AG08395 (cell line): ENCODE data around the gene RNF4.
"Not testable (repeated sequence)": the region's sequence is repeated elsewhere in the genome, so short reads cannot be mapped to it uniquely, and the experiment has no call there.

ENCODE experiments used
- DNase-seq: peaks from one replicate; pipeline ENCODE4 v3.0.0; 2012; ENCODE audit warnings: mixed read lengths, low spot score

Gene RNF4

DNA sequence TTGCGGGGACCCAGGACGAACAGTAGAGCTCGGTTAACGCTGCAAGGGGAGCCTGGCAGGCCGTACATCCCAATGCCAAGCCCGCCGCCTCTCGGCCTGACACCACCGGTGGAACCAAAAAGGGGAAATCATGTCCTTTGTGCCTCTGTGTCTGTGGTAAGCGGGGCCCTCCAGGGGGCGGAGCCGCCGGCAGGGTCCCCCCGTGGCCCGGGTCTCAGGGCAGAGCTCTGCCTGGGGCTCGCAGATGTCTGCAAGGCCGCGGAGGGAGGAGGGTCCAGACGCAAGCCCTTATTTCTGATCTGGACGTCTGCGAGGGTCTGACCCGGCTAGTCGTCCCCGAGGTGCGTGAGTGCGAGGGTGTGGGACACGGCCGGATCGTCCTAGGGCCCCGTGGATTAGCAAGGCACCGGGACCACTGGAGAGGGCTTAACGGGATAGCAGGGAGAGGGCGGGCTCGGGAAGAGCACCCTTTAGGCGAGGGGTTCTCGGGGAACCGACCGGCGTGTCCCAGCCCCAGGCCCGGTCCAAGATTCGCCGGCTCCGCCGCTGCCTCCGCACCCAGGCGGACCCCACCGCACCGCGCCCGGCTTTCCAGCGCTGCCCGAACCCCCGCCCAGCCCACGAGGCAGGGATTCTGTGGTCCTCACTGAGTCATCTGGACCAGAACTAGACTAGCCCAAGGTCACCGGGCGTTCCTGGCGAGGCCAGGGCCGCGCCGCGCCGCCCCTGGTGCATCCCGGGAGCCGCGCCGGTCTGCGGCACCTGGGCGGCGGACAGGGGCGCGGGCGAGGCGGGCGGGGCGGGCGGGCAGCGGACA lies 66.7 kb downstream of the RNF4 start:
- peak; percentile 58 for DNase-seq

DNA sequence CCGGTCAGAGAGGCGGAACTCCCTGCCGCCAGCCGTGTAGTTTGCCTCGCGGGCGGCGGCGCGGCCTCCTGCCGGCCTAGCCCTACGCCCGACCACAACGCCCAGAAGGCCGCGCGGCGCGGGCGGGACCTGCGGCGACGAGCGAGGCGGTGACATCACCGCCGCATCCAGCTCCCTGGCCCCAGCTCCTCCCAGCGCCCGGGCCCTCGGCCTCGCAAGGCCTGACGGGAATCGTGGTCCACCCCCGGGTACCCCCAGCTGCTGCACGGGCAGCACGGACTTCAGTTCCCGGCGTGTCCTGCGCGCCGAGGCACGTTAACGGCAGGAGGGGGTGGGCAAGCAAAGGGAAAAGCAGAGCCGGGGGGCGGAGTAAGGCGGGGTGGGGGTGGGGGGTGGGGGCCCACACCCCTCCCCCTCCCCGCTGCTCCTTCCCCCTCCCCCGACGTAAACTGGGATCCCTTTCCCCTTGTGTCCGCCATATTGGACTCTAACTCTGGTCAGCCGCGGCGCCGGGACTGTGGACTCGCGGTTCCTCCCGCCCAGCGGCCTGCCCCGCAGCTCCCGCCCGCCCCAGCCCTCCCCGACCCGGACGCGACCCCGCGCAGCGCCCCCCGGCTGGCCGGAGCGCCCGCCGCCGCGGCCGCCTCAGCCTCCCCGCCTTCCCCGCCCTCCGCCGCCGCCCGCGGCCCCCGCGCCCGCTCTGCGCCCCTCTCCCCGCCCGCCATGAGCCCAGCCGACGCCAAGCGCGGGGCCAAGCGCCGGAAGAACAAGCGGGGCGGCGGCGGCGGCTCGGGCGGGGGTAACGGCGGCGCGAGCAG lies 67.5 kb downstream of the RNF4 start, which contains the start of gene FAM193A:
Gene FAM193A, plus strand, starts transcription at position 455 of the 818 bp plus-strand sequence. Its CDS starts 269 bp downstream, at position 724.
- peak; percentile 96 for DNase-seq

DNA sequence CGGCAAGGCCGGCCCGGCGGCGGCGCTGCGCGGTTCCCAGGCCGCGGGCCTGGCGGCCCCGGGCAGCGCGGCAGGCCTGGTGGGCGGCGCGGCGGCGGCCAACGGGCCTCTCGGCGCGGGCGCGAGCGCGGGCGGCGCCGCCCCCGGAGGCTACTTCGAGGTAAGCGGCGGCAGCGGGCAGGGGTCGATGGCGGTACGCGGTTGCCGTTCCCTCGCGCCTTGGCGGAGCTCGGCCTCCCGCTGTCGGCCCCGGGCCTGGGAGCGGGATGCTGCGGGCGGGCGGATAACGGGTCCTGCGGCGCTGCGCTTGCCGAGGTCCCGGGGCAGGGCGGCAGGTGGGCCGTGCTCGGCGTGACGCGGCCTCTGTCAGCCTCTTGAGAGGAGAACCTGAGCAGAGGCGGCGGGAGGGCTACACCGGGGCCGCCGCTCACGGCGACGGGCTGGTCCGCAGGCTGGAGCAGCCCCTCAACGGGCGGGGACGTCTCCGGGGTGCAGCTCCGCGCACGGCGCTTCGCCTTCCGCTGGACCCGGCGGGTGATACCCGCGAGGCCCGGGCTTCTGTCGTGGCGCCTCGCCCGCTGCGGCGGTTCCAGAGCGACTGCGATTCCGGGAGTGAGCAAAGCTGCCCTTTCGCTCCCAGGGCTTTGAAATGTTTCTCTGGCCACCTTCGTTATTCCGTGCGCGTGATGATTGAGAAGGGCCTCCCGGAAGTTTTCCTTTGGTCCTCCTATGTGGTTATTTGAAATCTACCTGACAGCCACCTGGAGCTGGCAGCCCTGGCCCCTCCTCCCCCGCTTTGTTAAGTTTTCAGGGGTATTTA lies 68.3 kb downstream of the RNF4 start:
- peak; percentile 29 for DNase-seq

DNA sequence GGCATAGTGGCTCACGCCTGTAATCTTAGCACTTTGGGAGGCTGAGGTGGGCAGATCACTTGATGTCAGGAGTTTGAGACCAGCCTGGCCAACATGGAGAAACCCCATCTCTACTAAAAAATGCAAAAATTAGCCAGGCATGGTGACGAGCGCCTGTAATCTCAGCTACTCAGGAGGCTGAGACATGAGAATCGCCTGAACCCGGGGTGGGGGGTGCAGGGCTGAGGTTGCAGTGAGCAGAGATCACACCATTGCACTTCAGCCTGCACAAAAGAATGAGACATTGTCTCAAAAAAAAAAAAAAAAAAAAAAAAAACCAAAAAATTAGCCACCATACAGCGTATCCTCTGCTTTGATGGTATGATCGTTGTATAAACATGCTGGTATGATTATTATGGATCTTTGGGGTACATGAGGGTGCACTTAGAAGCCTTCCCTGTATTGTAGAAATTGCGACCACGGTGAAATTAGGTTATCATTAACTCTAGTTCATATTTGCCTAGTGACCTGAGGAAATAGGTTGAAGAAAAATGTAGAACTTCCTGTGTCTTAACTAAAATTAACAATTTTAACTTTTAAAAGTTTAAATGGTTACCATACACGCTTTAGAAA lies 74.8 kb downstream of the RNF4 start:
- DNase-seq: not testable (repeated sequence)

DNA sequence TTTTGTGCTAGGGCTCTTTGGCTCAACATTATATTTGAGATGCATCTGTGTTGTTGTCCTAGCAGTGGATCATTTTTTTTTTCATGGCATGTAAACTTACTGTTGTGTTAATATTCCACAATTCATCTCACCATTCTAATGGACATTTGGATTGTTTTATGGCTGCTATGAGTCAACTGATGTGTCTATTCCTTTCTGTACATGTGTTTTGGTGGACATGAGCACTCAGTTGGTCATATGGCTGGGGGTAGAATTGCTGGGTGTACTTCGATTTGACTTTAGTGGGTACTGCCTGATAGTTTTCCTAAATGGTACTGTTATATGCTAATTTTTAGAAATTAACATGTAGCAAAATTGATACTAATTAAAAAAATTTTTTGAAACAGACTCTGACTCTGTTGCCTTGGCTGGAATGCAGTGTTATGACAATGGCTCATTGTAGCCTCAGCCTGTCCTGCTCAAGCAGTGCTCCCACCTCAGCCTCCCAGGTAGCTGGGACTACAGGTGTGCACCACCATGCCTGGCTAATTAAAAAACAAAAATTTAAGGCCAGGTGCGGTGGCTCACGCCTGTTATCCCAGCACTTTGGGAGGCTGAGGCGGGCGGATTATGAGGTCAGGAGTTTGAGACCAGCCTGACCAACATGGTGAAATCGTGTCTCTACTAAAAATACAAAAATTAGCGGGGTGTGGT lies 76.6 kb downstream of the RNF4 start:
- no peak for DNase-seq

DNA sequence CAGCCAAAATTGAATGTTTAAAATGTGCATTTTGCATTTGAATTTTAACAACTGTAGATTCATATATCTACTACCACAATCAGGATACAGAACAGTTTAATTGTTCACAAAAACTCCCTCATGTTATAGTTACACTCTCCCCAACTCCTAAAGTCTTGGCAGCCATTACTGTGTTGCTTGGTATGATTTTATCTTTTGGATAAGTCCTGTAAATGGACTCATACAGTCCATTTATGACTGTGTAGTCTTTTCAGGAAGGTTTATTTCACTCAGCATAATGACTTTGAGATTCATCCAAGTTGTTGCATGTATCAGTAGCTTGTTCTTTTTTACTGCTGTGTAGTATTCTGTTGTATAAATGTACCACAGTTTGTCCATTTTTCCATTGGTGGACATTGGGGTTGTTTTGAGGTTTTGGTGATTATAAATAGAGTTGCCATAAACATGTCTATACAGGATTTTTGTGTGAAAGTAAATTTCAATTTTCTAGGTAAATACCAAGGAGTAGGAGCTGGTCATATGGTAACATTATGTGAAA lies 77.4 kb downstream of the RNF4 start:
- DNase-seq: no peak

DNA sequence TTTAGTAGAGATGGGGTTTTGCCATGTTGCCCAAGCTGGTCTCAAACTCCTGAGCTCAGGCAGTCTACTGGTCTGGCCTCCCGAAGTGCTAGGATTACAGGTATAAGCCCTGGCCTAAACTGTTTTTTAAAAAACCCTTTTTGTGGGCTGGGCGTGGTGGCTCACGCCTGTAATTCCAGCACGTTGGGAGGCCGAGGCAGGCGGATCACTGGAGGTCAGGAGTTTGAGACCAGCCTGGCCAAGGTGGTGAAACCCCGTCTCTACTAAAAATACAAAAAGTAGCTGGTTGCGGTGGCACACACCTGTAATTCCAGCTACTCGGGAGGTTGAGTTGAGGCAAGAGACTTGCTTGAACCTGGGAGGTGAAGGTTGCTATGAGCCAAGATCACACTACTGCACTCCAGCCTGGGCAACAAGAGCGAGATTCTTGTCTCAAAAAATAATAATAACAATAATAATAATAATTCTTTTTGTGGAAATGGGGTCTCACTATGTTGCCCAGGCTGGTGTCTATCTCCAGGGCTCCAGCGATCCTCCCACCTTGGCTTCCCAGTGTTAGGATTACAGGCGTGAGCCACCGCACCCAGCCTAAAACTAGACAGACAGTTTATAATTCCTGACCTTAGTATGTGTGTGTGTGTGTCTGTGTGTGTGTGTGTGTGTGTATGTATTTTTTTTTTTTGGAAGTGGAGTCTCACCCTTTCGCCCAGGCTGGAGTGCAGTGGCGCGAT lies 78.2 kb downstream of the RNF4 start:
- not testable (repeated sequence) for DNase-seq

DNA sequence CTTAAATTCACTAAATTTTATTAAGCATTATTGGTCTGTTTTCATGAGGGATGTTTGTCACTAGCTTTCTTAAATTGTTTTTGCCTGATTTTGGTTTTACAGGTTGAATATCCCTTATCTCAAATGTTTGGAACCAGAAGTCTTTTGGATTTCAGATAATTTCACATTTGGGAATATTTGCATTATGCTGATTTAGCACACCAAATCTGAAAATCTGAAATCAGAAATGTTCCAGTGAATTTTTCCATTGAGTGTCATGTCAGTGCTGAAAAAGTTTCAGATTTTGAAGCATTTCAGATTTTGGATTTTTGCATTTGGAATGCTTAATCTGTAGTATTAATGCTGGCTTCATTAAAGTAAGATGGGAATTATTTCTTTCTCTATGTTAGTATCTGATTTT lies 82.2 kb downstream of the RNF4 start:
- DNase-seq: no peak

DNA sequence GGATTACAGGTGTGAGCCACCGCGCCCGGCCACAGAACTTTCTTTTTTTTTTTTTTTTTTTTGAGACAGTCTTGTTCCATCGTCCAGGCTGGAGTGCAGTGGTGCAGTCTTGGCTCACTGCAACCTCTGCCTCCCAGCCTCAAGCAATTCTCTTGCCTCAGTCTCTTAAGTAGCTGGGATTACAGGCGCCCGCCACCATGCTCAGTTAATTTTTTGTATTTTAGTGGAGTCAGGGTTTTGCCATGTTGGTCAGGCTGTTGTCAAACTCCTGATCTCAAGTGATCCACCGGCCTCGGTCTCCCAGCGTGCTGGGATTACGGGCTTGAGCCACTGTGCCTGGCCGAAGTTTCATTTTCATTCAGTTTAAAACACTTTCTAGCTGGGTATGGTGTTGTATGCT lies 83.9 kb downstream of the RNF4 start:
- no peak for DNase-seq

DNA sequence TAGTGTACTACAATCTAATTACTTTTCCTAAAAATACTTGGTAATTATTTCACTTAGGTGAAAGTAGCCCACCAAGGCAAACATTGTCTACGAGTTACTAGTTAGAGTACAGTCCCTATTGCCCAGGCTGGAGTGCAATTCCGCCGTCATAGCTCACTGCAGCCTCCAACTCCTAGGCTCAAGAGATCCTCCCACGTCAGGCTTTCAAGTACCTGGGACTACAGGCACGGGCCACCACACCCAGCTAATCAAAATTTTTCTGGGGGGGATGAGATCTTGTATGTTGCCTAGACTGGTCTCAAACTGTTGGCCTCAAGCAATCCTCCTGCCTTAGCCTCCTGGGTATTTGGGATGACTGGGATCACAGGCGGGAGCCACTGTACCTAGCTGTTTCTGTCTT lies 89.4 kb downstream of the RNF4 start:
- no peak for DNase-seq

DNA sequence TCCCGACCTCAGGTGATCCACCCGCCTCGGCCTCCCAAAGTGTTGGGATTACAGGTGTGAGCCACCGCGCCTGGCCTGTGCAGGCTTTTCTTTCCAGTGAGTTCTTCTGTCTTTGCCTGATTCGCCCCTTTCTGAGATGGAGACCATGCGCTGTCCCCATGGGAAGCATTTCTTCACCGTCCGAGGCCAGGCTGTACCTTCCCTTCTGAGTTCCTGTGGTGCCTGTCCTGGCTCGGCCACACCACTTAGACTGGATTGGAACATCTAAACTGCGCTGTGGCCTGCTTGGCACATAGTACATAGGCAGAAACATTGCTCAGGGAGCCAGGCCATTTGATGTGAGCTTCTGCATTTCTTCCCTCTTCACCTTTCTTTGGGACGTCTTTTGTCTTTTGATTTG lies 91.3 kb downstream of the RNF4 start:
- no peak for DNase-seq
